NCI-H526 treated with DMSO at 0.1 percent for 48 hours (cell line): ENCODE measurements around the gene BPIFA3.
A peak's percentile ranks its signal among the peaks of the same experiment; 100 is the strongest.

Experiments
- DNase-seq: peaks from one replicate; lab custom pipeline; 2025; lab: John Stamatoyannopoulos, UW

BPIFA3 gene

DNA sequence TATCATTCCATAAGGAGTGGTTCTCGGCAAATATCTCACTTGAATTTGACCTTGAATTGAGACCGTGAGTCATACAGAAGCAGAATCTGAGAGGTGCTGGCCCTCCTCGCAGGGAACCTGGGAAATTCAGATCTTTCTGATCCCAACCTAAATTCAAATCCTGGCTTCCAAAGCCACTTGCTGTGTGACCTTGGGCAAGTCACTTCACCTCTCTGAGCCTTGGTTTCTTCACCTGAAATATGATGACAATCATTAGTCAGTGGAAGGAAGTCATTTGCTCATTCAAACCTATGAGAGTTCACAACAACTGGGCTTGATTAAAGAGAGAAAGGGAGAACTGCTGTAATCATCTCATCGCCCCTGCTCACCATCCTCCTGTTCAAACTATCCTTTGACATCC, 7.2 kb downstream of the BPIFA3 start:
- DNase-seq, result no peak

GRCh38 chr20:33229843-33230242, 12.7 kb downstream of the BPIFA3 start:
- DNase-seq, result no peak

- DNase-seq, result no peak
Observed at GRCh38 chr20:33231237-33231636, 14.1 kb downstream of the BPIFA3 start.

GRCh38 chr20:33232486-33233072, 15.4 kb downstream of the BPIFA3 start:
- no peak for DNase-seq

DNA sequence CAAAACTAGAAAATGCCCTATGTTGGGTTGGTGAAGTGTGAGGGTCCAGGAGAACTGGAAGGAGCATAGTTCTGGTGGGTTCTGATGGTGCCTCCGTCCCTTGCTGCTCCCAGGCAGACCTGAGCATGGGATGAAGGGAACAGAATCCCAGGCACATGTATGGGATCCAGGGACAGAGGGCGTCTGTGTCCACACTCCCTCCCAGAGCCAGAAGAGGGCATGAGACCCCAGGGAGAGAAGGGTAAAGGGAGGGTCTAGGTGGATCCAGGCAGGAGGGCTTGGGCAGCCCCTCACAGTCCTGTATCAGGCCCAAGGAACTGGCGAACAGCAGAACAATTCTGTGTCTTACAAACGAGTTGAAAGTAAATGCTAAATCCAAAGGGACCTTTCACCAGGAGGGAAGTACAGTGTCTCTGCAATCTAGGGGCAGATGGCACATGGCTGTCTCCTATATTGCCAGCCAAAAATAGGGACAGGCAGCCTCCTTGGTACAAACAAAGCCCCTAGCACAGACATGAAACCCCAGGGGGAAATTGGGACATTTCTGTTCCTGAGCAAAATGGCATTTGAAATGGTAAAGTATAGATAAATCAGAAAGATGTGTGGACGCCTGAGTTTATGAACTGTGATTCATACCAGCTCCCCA, 16.1 kb downstream of the BPIFA3 start:
- no peak for DNase-seq

- DNase-seq, result no peak
Observed at GRCh38 chr20:33234050-33234449, 16.9 kb downstream of the BPIFA3 start.

GRCh38 chr20:33235696-33236095, 18.5 kb downstream of the BPIFA3 start, which contains the start of gene BPIFA1:
Gene BPIFA1 (plus strand): TSS chr20:33235996. CDS start chr20:33237712, 1,716 bp downstream.
- no peak for DNase-seq

DNA sequence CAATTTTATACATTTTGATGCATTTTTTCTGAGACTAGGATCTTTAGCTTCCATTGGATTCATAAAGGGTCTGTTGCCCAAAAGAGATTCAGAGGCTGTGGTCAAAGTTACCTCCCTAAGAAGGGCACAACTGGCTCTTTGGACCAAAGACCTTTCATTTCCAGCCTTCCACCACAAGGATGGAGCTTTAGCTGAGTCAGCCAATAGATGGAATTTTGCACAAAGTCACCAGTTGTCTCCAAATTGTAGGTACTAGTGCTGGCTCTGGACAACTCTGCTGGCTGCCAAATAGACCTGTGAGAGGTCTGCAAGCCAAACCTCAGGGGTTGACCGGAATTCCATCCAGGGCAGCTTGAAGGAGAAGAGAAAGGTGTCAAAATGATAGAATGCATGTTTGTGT, 19.2 kb downstream of the BPIFA3 start:
- no peak for DNase-seq

DNA sequence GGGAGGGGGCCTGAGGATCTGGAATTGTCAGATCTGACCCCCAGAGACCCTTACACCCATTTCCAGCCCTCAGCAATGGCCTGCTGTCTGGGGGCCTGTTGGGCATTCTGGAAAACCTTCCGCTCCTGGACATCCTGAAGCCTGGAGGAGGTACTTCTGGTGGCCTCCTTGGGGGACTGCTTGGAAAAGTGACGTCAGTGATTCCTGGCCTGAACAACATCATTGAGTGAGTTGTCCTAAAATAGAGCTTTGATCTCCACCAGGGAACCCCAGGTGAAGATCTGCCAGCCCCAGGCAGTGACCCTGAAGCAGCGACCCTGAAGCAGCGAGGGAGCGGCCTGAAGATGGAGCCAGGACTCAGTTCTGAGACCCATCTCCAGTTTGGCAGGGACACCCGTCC, 20.8 kb downstream of the BPIFA3 start:
- no peak for DNase-seq

- DNase-seq, result no peak
Observed at GRCh38 chr20:33239418-33239817, 22.3 kb downstream of the BPIFA3 start.

DNA sequence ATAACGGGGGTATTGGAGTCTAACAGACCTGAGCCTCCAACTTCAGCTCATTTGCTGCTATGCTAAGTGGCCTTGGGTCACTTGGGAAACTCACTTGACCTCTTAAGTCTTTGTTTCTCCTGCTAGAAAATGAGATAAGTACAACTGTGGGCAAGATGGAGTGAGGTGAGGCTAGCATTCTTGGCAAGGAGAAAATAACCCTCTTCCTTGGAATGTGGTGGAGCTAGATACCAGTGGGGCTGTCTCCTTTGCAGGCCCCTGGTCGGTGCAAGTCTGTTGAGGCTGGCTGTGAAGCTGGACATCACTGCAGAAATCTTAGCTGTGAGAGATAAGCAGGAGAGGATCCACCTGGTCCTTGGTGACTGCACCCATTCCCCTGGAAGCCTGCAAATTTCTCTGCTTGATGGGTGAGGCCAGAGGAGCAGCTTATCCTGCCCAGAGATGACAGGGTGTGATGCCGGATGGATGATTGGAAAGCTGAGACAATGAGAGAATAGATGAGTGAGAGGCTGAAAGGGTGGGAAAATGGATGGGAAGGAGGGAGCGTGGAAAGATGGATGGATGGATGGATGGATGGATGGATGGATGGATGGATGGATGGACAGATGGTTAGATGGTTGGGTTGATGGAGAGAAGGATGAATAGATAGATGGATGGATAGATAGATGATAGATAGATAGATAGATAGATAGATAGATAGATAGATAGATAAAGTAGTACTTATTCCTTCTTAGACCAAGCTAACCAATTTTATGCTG, 23.0 kb downstream of the BPIFA3 start:
- DNase-seq, result no peak

DNA sequence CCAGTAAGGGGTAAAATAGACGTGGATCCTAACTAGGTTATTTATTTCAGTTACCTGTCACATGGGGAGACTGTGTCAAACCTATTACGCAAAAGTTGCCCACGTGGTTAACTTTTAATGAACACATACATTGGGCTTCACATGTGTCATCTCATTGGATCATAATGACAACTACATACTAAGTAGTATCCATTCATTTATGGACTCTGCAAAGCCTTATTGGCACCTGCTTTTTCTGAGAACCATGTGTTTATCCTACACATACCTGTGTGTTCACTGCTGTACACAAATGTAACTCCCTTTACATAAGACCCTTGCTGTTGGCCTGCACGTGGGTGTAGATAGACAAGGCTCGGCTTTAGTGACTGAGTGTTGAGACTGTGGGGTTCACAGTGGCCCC, 23.8 kb downstream of the BPIFA3 start:
- no peak for DNase-seq

GRCh38 chr20:33242319-33243100, 25.4 kb downstream of the BPIFA3 start:
- no peak for DNase-seq

DNA sequence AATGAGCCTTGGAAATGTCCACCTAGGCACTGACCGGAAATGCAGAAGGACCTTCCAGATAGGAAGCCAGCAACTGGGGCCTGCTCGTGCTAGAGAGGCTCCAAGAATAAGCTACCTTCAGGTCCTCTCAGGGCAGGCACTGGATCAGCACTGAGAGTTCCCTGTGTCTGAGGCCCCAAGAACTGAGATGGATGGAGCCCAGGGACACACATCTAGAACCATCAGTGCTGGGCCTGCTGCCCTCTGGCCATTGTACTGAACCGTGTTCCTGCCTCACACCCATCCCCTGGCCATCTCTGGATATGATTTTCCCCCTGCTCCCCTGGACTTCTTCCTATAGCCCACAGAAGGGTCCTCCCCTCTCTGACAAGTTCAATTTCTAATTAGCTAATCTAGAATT, 28.9 kb downstream of the BPIFA3 start:
- DNase-seq, result no peak

DNA sequence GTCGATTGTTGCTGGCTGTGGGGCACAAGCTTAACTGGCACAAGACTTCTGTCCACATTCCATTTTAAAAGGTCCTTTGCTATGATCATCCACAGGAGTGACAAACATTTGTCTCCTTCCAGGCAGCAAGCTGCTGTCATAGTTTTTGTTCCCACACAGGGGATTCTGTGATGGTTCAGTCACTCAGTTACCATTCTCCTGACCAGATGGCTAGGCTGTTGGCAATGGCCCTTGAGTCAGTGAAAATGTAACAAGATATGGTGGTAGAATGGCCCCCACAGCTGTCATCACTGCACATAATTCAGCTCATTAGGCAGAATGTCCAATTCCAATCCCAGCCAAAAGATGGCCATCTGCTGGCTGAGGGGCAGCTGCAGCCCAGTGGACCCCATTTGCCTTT, 32.3 kb downstream of the BPIFA3 start:
- DNase-seq, result no peak

DNA sequence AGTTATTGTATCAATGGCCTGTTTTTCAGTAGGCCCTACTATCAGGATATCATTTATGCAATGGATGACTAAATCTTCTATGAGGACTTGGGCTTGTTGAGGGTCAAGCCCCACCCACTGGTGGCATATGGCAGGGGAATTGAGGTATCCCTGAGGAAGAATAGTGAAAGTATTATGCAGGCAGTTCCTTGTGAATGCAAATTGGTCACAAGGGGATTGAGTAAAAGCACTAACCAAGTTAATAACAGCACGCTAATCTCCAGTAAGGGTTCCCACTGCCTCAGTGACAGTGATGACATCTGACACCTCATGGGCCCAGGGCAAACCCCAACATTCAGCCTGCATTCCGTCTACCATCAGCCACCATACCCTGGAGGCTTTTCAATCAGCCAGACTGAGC, 33.5 kb downstream of the BPIFA3 start:
- DNase-seq, result no peak

GRCh38 chr20:33251496-33251895, 34.3 kb downstream of the BPIFA3 start:
- no peak for DNase-seq

- DNase-seq, result no peak
Observed at GRCh38 chr20:33252460-33252859, 35.3 kb downstream of the BPIFA3 start.

DNA sequence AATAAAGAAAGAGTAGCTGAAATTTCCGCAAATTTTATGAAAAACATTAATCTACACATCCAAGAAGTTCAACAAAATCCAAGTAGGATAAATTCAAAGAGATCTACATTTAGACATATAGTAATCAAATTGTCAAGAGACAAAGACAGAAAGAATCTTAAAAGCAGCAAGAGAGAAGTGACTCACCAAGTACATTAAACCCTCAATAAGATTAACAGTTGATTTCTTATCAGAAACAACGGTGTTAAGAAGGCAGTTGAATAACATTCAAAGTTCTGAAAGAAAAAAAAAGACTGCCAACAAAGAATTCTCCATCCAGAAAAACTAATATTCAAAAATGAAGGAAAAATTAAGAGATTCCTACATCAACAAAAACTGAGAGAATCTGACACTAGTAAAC, 37.9 kb downstream of the BPIFA3 start:
- no peak for DNase-seq

- DNase-seq, result no peak
Observed at GRCh38 chr20:33257237-33257636, 40.1 kb downstream of the BPIFA3 start.

- DNase-seq, result no peak
Observed at GRCh38 chr20:33259371-33259770, 42.2 kb downstream of the BPIFA3 start.

GRCh38 chr20:33261465-33261864, 44.3 kb downstream of the BPIFA3 start:
- no peak for DNase-seq

DNA sequence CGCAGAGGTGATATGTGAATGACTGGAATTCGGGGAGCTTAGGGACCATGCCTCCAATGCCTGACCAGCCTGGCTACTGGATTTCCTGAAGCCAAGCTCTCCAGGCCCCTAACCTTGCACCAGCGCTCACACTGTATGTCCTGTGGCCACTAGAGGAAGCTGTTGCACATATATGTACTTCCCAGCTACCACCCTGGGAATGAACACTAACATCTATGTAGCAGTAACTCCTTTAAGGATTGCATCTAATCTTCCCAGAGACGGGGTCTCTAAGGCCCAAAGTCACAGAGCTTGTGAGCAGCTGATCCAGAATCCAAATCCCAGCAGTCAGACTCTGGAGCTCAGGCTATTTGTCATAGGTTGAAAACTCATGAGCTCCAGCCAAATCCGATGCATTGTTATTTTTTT, 45.5 kb downstream of the BPIFA3 start:
- DNase-seq, result peak; percentile 44
